VCaP (cell line): ENCODE data around the gene MCM3.

Experiments
- H3K27ac ChIP-seq: fragments of 450-650 bp; 2 replicates; pipeline ENCODE4 v1.5.1; 2017
- TF ChIP-seq, protein P1 (sequence below): fragments of 450-650 bp; conservative IDR thresholded peaks from 2 replicates; pipeline ENCODE4 v1.5.1; 2017; ENCODE audit warnings: mild to moderate bottlenecking, moderate library complexity

Gene MCM3

DNA sequence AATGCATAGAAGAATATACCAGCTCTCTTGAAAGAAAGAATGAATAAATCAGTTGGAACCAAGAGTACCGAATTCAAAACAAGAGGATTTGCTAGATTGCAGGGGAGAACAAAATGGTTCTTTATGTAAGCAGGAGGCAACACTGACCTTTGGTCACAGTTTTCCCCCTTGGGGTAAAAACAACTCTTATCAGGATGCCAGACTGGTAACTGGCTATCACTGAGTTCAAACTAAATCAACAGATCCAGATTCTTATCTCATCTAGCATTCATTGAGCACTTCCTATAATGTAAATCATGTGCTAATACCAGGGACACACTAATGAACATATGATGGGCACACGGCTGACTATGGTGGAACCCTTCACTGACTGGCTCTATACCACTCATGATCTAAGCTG, 35.5 kb downstream of the MCM3 start:
- TF ChIP-seq, protein P1, sequence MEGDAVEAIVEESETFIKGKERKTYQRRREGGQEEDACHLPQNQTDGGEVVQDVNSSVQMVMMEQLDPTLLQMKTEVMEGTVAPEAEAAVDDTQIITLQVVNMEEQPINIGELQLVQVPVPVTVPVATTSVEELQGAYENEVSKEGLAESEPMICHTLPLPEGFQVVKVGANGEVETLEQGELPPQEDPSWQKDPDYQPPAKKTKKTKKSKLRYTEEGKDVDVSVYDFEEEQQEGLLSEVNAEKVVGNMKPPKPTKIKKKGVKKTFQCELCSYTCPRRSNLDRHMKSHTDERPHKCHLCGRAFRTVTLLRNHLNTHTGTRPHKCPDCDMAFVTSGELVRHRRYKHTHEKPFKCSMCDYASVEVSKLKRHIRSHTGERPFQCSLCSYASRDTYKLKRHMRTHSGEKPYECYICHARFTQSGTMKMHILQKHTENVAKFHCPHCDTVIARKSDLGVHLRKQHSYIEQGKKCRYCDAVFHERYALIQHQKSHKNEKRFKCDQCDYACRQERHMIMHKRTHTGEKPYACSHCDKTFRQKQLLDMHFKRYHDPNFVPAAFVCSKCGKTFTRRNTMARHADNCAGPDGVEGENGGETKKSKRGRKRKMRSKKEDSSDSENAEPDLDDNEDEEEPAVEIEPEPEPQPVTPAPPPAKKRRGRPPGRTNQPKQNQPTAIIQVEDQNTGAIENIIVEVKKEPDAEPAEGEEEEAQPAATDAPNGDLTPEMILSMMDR = no peak
- no peak overlapping the region for H3K27ac ChIP-seq

DNA sequence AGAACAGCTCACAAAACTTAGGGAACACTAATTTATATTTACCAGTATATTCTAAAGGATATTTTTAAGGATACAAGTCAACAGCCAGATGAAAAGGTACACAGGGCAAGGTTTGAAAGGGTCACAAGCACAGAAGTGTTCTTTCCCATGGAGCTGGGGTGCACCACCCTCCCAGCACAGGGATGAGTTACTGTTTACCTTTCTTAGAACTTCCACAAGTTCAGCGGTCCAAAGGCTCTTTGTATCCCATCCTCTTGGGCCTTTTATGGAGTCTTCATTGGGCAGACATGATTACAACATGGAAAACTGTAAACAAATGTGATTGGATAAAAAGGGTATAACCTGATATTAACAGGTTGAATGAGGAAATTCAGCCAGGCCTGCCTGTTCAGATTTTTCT, 39.1 kb downstream of the MCM3 start:
- TF ChIP-seq, protein P1 = no peak
- H3K27ac ChIP-seq = no peak overlapping the region

DNA sequence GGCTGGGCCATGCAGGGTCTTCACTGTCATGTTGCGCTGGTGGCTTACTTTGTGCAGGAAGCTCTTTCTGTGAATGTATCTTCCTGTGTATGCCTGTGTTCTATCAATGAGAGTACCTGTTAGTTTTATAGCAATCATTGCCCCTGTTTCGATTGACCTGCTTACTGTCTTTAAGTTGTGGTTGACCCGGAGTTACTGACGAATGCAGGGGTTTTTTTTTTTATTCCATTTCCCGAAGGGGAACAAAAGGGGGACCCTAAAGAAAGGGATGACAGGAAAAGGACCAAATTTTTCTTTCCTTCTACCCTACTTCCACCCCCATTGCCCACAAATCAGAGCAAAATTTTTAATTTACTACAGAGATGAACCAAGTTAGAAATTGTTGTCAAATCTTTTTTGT, 40.1 kb downstream of the MCM3 start, which contains the start of gene IL17F:
TSS of gene IL17F (minus strand) at position 101 of the 400 bp plus-strand sequence. CDS start at position 30, 71 bp downstream.
- TF ChIP-seq, protein P1 = no peak
- H3K27ac ChIP-seq = no peak within 1 kb of the TSS

DNA sequence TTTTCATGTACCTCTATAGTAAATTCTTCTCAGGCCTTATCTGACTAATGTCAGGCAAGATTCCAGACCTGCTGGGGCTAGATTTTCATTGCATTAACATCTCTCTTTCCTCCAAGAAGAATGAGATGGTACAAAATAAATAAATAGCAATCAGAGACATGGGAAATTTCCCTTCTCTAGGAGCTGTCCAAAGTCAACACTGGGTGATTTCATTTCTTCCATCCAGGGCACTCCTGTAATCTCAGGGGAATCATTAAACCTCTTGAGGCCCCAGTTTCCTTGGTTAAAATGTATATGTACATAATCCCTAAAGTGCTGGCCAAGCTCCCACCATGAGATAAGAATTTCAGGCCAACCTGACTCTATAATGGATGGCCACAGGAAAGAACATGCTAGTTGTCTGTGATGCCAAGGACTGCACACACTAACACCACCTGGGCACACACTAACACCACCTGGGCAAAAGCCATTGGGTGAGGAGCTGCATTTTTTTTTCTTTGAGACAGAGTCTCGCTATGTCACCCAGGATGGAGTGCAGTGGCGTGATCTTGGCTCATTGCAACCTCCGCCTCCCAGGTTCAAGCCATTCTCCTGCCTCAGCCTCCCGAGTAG, 41.2 kb downstream of the MCM3 start:
- no peak overlapping the region for H3K27ac ChIP-seq
- TF ChIP-seq, protein P1 = no peak

DNA sequence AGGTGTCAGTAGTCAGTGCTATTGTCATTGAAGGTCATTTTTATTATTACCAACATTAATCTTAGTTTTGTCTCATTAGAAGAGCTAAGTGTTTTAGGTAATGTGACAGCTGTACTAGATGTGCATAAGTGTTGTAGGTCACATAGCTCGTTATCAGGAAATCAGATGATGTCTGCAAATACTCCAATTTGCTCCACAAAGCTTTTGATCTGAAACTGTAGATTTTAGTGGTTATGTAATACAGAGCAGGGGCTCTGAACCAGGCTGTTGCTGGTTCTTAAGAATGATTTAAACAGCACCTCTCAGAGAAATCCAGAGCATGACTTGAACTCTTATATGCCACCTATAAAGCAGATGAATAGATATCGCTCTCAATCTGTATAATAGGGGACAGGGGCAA, 42.7 kb downstream of the MCM3 start:
- H3K27ac ChIP-seq = no peak overlapping the region
- TF ChIP-seq, protein P1 = no peak

DNA sequence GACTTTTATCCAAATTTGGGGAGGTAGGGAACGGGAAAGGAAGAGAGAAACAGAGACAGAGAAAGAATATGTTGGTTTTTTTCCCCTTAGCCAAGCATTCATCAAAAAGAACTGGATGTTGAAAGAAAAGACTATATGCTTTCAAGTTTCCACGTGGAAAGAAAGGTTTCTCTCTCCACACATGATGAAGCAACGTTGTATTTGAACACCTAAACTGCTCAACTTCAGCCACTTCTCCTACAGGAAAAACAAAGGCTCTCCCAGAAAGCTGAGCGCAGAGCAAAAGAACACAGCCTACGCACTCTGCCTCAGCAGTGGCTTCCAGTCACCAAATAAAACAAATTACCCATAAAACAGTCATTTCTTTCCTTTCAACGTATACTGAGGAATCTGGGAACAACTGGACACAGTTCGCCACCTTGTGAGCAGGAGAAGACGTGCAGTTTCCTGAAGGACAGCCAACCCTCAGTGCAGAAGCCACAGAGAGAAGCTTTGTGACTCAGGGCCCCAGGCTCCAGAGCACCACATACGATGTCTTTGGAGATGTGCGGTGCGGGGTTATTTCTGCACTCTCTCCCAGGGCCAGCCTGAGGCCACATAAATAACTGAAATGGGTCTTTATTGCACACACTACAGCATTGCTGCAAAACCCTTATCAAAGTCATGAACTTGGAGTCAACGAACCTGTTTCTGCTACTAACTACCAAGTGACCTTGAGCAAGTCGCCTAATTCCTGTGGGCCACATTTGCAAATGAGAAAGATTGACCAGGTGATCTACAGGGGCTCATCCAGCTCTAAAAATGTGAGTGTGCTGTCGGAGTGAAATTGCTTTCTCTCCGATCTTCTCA, 50.3 kb downstream of the MCM3 start:
- TF ChIP-seq, protein P1 = peak; percentile 74

DNA sequence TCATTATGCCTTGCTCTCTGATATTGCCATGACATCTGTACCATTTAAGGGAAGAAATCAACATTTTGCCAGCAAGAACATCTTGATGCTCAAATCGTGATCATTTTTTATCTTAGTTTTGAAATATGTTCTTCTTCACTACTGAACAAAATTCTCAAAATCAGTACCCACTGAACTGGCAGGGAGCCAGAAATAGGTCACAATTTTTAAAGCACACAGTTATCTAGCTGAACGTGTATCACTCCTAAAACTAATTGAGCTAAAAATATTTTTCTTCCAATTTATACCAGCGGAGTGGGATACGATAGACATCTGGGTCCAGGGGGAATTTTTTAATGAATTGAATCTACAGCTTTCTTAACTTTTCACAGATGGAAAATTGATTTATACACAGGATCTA, 51.5 kb downstream of the MCM3 start:
- TF ChIP-seq, protein P1 = no peak
- no peak overlapping the region for H3K27ac ChIP-seq

More for the DNA sequence above, 50.3 kb downstream of the MCM3 start:
- H3K27ac ChIP-seq = no peak overlapping the region
